ENCODE data around the gene ABCC6.
"Not testable (repeated sequence)": the region's sequence is repeated elsewhere in the genome, so short reads cannot be mapped to it uniquely, and the experiment has no call there.

ABCC6 gene

GRCh38 chr16:16222850-16223661 is at the start of gene ABCC6:
ABCC6 (minus strand) TSS chr16:16223494; CDS start chr16:16223434, 60 bp downstream.
- DNase-seq (ENCODE audit: low read depth) = not testable (repeated sequence)

- DNase-seq (ENCODE audit: low read depth) = not testable (repeated sequence)
These were observed 49.4 kb upstream of the ABCC6 start for GRCh38 chr16:16272573-16273221.

GRCh38 chr16:16271658-16272057 is 48.4 kb upstream of the ABCC6 start:
- DNase-seq (ENCODE audit: low read depth) = not testable (repeated sequence)

- DNase-seq (ENCODE audit: low read depth) = not testable (repeated sequence)
These were observed 45.0 kb upstream of the ABCC6 start for GRCh38 chr16:16268185-16268808.

- DNase-seq (ENCODE audit: low read depth) = not testable (repeated sequence)
These were observed 44.4 kb upstream of the ABCC6 start for GRCh38 chr16:16267708-16268107.

GRCh38 chr16:16265044-16265443 is 41.8 kb upstream of the ABCC6 start:
- not testable (repeated sequence) for DNase-seq (ENCODE audit: low read depth)

- not testable (repeated sequence) for DNase-seq (ENCODE audit: low read depth)
These were observed 40.7 kb upstream of the ABCC6 start for GRCh38 chr16:16263947-16264346.

- not testable (repeated sequence) for DNase-seq (ENCODE audit: low read depth)
These were observed 39.8 kb upstream of the ABCC6 start for GRCh38 chr16:16262954-16263555.

GRCh38 chr16:16259971-16260370 is 36.7 kb upstream of the ABCC6 start:
- DNase-seq (ENCODE audit: low read depth) = not testable (repeated sequence)

- DNase-seq (ENCODE audit: low read depth) = not testable (repeated sequence)
These were observed 35.5 kb upstream of the ABCC6 start for GRCh38 chr16:16258822-16259221.

- not testable (repeated sequence) for DNase-seq (ENCODE audit: low read depth)
These were observed 34.1 kb upstream of the ABCC6 start for GRCh38 chr16:16257301-16257923.

- DNase-seq (ENCODE audit: low read depth) = not testable (repeated sequence)
These were observed 29.1 kb upstream of the ABCC6 start for GRCh38 chr16:16252377-16252776.

- not testable (repeated sequence) for DNase-seq (ENCODE audit: low read depth)
These were observed 26.5 kb upstream of the ABCC6 start for GRCh38 chr16:16249621-16250330.

GRCh38 chr16:16247439-16247838 is 24.1 kb upstream of the ABCC6 start:
- DNase-seq (ENCODE audit: low read depth) = not testable (repeated sequence)

- not testable (repeated sequence) for DNase-seq (ENCODE audit: low read depth)
These were observed 23.4 kb upstream of the ABCC6 start for GRCh38 chr16:16246578-16247262.

- not testable (repeated sequence) for DNase-seq (ENCODE audit: low read depth)
These were observed 20.6 kb upstream of the ABCC6 start for GRCh38 chr16:16243886-16244285.

- DNase-seq (ENCODE audit: low read depth) = not testable (repeated sequence)
These were observed 17.4 kb upstream of the ABCC6 start for GRCh38 chr16:16240667-16241066.

GRCh38 chr16:16237738-16238137 is 14.4 kb upstream of the ABCC6 start:
- DNase-seq (ENCODE audit: low read depth) = not testable (repeated sequence)

- not testable (repeated sequence) for DNase-seq (ENCODE audit: low read depth)
These were observed 13.8 kb upstream of the ABCC6 start for GRCh38 chr16:16237071-16237470.

- not testable (repeated sequence) for DNase-seq (ENCODE audit: low read depth)
These were observed 9.4 kb upstream of the ABCC6 start for GRCh38 chr16:16232692-16233061.
